ENCODE results near the gene SCNN1A. TPM values are rescaled to one million over a fixed set of nuclear protein-coding genes. Genes with fewer than 3 reads are reported as not detected.

SCNN1A gene
- total and polyA plus RNA-seq, 12 donors = 0.11 to 38.0 (median 12.3) TPM

GRCh38 chr12:6355491-6356373 lies 19.6 kb downstream of the SCNN1A start:
- WGBS, 4 donors = 72 to 80% (median 76%) methylated on average over 8 of the region's 8 CpGs
- no peak for DNase-seq
- Histone ChIP-seq H3K4me3 (no peak overlapping the region), H3K36me3 (replicated peaks in 1 of 2) (no peaks in the 10 kb centered on the region), H3K9me3 (replicated peaks in 1 of 3) (no peaks in the 10 kb centered on the region), H3K27ac (no peak overlapping the region), H3K27me3 (no peaks in the 10 kb centered on the region), H3K4me1 (replicated peaks in 1 of 2) (peaks cover 0 to 11% of the 10 kb centered on the region in 2 donors)
- TF ChIP-seq POLR2A (IDR thresholded peaks at IDR 0.05) (no peak), CTCF (IDR thresholded peaks at IDR 0.05) (no peak)
- intact Hi-C loops (cut with DNase I) = no loop called here

GRCh38 chr12:6354495-6355393 lies 20.6 kb downstream of the SCNN1A start:
- peaks cover 0 to 11% of the 10 kb centered on the region in 2 donors for H3K4me1 ChIP-seq (replicated peaks in 1 of 2)
- H3K27ac ChIP-seq = no peak overlapping the region
- no peak overlapping the region for H3K4me3 ChIP-seq
- intact Hi-C loops (cut with DNase I) = no loop called here
- H3K27me3 ChIP-seq = no peaks in the 10 kb centered on the region
- no peak for TF ChIP-seq POLR2A (IDR thresholded peaks at IDR 0.05)
- no peak for TF ChIP-seq CTCF (IDR thresholded peaks at IDR 0.05)
- H3K36me3 ChIP-seq (replicated peaks in 1 of 2) = no peaks in the 10 kb centered on the region
- DNase-seq = no peak
- H3K9me3 ChIP-seq (replicated peaks in 1 of 3) = no peaks in the 10 kb centered on the region
- WGBS, 4 donors = 85 to 96% (median 92%) methylated on average over 9 to 10 of the region's 10 CpGs

- intact Hi-C loops (cut with DNase I) = no loop called here
- Histone ChIP-seq H3K9me3 (replicated peaks in 1 of 3) (no peaks in the 10 kb centered on the region), H3K27ac (peak overlapping the region in 3 of 5 donors; percentile 29 to 63 (median 61)), H3K4me1 (replicated peaks in 1 of 2) (peaks cover 8 to 19% of the 10 kb centered on the region in 2 donors), H3K36me3 (replicated peaks in 1 of 2) (no peaks in the 10 kb centered on the region), H3K4me3 (no peak overlapping the region), H3K27me3 (no peaks in the 10 kb centered on the region)
- TF ChIP-seq CTCF (IDR thresholded peaks at IDR 0.05) (no peak), POLR2A (IDR thresholded peaks at IDR 0.05) (no peak)
- 52 to 65% (median 61%) methylated on average over 7 to 9 of the region's 9 CpGs for WGBS, 4 donors
- DNase-seq = no peak
Measured at GRCh38 chr12:6352193-6353173, 22.9 kb downstream of the SCNN1A start.

Measured in adrenal gland (tissue), 12 donors.